ENCODE results near the gene TDG.

DNA sequence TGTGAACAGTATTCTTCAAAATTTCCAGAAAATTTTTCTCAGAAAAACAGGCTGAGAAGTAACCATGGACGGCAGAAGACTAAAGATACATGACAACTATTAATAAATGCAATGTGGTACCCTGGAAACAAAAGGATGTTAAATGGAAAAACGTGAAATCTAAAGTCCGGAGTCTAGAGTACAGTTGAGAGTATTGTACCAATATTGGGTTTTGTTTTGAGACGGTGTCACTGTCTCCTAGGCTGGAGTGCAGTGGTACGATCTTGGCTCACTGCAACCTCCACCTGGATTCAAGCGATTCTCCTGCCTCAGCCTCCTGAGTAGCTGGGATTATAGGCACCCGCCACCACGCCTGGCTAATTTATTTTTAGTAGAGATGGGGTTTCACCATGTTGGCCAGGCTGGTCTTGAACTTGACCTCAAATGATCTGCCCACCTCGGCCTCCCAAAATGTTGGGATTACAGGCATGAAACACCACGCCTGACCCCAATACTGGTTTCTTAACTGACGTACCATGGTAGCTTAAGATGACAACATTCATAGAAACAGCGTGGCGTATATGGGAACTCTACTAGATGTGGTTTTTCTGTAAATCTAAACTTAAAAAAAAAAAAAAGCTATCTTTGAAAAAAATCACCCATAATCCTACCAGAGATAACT is 16.8 kb upstream of the TDG start:
- TF ChIP-seq, protein P1, sequence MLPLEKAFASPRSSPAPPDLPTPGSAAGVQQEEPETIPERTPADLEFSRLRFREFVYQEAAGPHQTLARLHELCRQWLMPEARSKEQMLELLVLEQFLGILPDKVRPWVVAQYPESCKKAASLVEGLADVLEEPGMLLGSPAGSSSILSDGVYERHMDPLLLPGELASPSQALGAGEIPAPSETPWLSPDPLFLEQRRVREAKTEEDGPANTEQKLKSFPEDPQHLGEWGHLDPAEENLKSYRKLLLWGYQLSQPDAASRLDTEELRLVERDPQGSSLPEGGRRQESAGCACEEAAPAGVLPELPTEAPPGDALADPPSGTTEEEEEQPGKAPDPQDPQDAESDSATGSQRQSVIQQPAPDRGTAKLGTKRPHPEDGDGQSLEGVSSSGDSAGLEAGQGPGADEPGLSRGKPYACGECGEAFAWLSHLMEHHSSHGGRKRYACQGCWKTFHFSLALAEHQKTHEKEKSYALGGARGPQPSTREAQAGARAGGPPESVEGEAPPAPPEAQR (CRISPR knock-in tag; IDR thresholded peaks at IDR 0.05): no peak
- TF ChIP-seq, protein P2, sequence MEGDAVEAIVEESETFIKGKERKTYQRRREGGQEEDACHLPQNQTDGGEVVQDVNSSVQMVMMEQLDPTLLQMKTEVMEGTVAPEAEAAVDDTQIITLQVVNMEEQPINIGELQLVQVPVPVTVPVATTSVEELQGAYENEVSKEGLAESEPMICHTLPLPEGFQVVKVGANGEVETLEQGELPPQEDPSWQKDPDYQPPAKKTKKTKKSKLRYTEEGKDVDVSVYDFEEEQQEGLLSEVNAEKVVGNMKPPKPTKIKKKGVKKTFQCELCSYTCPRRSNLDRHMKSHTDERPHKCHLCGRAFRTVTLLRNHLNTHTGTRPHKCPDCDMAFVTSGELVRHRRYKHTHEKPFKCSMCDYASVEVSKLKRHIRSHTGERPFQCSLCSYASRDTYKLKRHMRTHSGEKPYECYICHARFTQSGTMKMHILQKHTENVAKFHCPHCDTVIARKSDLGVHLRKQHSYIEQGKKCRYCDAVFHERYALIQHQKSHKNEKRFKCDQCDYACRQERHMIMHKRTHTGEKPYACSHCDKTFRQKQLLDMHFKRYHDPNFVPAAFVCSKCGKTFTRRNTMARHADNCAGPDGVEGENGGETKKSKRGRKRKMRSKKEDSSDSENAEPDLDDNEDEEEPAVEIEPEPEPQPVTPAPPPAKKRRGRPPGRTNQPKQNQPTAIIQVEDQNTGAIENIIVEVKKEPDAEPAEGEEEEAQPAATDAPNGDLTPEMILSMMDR (IDR thresholded peaks at IDR 0.05): no peak
- TF ChIP-seq, protein P3, sequence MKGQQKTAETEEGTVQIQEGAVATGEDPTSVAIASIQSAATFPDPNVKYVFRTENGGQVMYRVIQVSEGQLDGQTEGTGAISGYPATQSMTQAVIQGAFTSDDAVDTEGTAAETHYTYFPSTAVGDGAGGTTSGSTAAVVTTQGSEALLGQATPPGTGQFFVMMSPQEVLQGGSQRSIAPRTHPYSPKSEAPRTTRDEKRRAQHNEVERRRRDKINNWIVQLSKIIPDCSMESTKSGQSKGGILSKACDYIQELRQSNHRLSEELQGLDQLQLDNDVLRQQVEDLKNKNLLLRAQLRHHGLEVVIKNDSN (CRISPR knock-in tag; IDR thresholded peaks at IDR 0.05): no peak
- TF ChIP-seq, protein P4, sequence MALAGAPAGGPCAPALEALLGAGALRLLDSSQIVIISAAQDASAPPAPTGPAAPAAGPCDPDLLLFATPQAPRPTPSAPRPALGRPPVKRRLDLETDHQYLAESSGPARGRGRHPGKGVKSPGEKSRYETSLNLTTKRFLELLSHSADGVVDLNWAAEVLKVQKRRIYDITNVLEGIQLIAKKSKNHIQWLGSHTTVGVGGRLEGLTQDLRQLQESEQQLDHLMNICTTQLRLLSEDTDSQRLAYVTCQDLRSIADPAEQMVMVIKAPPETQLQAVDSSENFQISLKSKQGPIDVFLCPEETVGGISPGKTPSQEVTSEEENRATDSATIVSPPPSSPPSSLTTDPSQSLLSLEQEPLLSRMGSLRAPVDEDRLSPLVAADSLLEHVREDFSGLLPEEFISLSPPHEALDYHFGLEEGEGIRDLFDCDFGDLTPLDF (CRISPR knock-in tag; IDR thresholded peaks at IDR 0.05): no peak
- TF ChIP-seq, protein P5, sequence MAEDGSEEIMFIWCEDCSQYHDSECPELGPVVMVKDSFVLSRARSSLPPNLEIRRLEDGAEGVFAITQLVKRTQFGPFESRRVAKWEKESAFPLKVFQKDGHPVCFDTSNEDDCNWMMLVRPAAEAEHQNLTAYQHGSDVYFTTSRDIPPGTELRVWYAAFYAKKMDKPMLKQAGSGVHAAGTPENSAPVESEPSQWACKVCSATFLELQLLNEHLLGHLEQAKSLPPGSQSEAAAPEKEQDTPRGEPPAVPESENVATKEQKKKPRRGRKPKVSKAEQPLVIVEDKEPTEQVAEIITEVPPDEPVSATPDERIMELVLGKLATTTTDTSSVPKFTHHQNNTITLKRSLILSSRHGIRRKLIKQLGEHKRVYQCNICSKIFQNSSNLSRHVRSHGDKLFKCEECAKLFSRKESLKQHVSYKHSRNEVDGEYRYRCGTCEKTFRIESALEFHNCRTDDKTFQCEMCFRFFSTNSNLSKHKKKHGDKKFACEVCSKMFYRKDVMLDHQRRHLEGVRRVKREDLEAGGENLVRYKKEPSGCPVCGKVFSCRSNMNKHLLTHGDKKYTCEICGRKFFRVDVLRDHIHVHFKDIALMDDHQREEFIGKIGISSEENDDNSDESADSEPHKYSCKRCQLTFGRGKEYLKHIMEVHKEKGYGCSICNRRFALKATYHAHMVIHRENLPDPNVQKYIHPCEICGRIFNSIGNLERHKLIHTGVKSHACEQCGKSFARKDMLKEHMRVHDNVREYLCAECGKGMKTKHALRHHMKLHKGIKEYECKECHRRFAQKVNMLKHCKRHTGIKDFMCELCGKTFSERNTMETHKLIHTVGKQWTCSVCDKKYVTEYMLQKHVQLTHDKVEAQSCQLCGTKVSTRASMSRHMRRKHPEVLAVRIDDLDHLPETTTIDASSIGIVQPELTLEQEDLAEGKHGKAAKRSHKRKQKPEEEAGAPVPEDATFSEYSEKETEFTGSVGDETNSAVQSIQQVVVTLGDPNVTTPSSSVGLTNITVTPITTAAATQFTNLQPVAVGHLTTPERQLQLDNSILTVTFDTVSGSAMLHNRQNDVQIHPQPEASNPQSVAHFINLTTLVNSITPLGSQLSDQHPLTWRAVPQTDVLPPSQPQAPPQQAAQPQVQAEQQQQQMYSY (CRISPR knock-in tag; IDR thresholded peaks at IDR 0.05): no peak
- TF ChIP-seq, protein P6, sequence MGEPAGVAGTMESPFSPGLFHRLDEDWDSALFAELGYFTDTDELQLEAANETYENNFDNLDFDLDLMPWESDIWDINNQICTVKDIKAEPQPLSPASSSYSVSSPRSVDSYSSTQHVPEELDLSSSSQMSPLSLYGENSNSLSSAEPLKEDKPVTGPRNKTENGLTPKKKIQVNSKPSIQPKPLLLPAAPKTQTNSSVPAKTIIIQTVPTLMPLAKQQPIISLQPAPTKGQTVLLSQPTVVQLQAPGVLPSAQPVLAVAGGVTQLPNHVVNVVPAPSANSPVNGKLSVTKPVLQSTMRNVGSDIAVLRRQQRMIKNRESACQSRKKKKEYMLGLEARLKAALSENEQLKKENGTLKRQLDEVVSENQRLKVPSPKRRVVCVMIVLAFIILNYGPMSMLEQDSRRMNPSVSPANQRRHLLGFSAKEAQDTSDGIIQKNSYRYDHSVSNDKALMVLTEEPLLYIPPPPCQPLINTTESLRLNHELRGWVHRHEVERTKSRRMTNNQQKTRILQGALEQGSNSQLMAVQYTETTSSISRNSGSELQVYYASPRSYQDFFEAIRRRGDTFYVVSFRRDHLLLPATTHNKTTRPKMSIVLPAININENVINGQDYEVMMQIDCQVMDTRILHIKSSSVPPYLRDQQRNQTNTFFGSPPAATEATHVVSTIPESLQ (CRISPR knock-in tag; IDR thresholded peaks at IDR 0.05): no peak
- TF ChIP-seq RELA (CRISPR knock-in tag; IDR thresholded peaks at IDR 0.05; ENCODE audit: borderline replicate concordance) (no peak), ELF4 (CRISPR knock-in tag; IDR thresholded peaks at IDR 0.05; ENCODE audit: low read depth) (no peak)
- TF ChIP-seq, protein P7, sequence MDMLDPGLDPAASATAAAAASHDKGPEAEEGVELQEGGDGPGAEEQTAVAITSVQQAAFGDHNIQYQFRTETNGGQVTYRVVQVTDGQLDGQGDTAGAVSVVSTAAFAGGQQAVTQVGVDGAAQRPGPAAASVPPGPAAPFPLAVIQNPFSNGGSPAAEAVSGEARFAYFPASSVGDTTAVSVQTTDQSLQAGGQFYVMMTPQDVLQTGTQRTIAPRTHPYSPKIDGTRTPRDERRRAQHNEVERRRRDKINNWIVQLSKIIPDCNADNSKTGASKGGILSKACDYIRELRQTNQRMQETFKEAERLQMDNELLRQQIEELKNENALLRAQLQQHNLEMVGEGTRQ (CRISPR knock-in tag; IDR thresholded peaks at IDR 0.05): no peak
